Panc1 (cell line): ENCODE measurements around the gene PPM1K. TPM values are rescaled to one million over a fixed set of nuclear protein-coding genes. Genes with fewer than 3 reads are reported as not detected.

Experiments
- ATAC-seq: fragments of 200-7000 bp; cut with Tn5 transposase; 2 replicates; pipeline ENCODE4 v1.9.1; 2020; ENCODE audit warnings: mild to moderate bottlenecking, moderate library complexity
- BruUV-seq: library from RNA; stranded (reverse); fragments of 400-500 nt; replicated peaks from 2 replicates; lab custom pipeline; 2021; lab: Mats Ljungman, UMichigan
- CTCF ChIA-PET: fragments of 300-600 bp; sonication (Branson Sonifier 250); formaldehyde crosslinking; loops from one replicate; lab custom pipeline; 2022; ENCODE audit warnings: antibody characterized with exemption; lab: Charles Lee
- POLR2A ChIA-PET: fragments of 300-600 bp; sonication (Branson Sonifier 250); formaldehyde crosslinking; loops from one replicate; lab custom pipeline; 2022; ENCODE audit warnings: antibody characterized with exemption; lab: Charles Lee
- DNase-seq: peaks from one replicate; pipeline ENCODE4 v3.0.0-alpha.2; 2010; ENCODE audit warnings: low read depth, low spot score
- H3K27ac ChIP-seq: 2 replicates; pipeline ENCODE4 v1.5.1; 2011; ENCODE audit warnings: mild to moderate bottlenecking, low read length, inconsistent platforms
- H3K27me3 ChIP-seq: fragments of 200-500 bp; sonication (Bioruptor generic); 2 replicates; pipeline ENCODE4 v1.6.0; 2014; ENCODE audit warnings: low read length, inconsistent platforms; ENCODE audit not compliant: control insufficient read depth, insufficient read depth
- H3K36me3 ChIP-seq: fragments of 200-500 bp; sonication (Bioruptor generic); 2 replicates; pipeline ENCODE4 v1.5.1; 2014; ENCODE audit warnings: inconsistent platforms, mild to moderate bottlenecking, low read length, moderate library complexity; ENCODE audit not compliant: control insufficient read depth, insufficient read depth
- H3K4me1 ChIP-seq: 2 replicates; pipeline ENCODE4 v1.5.1; 2011; ENCODE audit warnings: inconsistent platforms, mild to moderate bottlenecking, low read length, moderate library complexity; ENCODE audit not compliant: control insufficient read depth, insufficient read depth
- H3K4me3 ChIP-seq, 2 experiments: 2 replicates each; pipeline ENCODE4 v1.5.1; 2011 to 2012; ENCODE audit warnings: low read depth in 2 of 2, low read length in 2 of 2, mild to moderate bottlenecking in 2 of 2, inconsistent platforms in 1 of 2, moderate library complexity in 1 of 2
- H3K9me3 ChIP-seq: fragments of 200-500 bp; sonication (Bioruptor generic); 2 replicates; pipeline ENCODE4 v1.5.1; 2014; ENCODE audit warnings: low read depth, mild to moderate bottlenecking, inconsistent platforms, low read length, moderate library complexity; ENCODE audit not compliant: control insufficient read depth, insufficient read depth
- CTCF ChIP-seq: fragments of 450-650 bp; IDR thresholded peaks from 2 replicates; pipeline ENCODE4 v1.5.1; 2017; ENCODE audit warnings: mild to moderate bottlenecking
- POLR2AphosphoS5 ChIP-seq: IDR thresholded peaks from 2 replicates; pipeline ENCODE4 v1.6.1; 2012; ENCODE audit warnings: mild to moderate bottlenecking, low read depth, low read length, moderate library complexity
- SIN3A ChIP-seq: IDR thresholded peaks from 2 replicates; pipeline ENCODE4 v1.6.1; 2012; ENCODE audit warnings: low read depth, mild to moderate bottlenecking, low read length, moderate library complexity, borderline replicate concordance; ENCODE audit not compliant: insufficient read depth
- TCF7L2 ChIP-seq: IDR thresholded peaks from 2 replicates; pipeline ENCODE4 v1.6.1; 2011; ENCODE audit warnings: mild to moderate bottlenecking, low read depth, low read length, inconsistent platforms
- in situ Hi-C: cut with HindIII; loops from 2 replicates; pipeline ENCODE4 v1.10.0; 2016; ENCODE audit warnings: low sequenced_read_pairs, low pct_unique_long_range_greater_than_20kb
- intact Hi-C: fragments of 100-400 bp; cut with micrococcal nuclease; formaldehyde crosslinking; loops from one replicate; pipeline ENCODE4 v1.10.0; 2022; ENCODE audit not compliant: unreplicated experiment
- total RNA-seq: library from RNA; stranded (reverse); gene quantifications from one replicate; pipeline ENCODE4 v1.2.1, GENCODE V29; 2021; ENCODE audit not compliant: unreplicated experiment
- TF ChIP-seq, protein P1 (sequence below), 2 experiments: IDR thresholded peaks; 2 replicates each; pipeline ENCODE4 v1.6.1; 2011 to 2012; ENCODE audit warnings: low read depth in 2 of 2, control low read depth in 1 of 2, low read length in 1 of 2, mild to moderate bottlenecking in 1 of 2, moderate library complexity in 1 of 2; ENCODE audit not compliant: insufficient read depth in 1 of 2

PPM1K gene
- total RNA-seq, 1 experiment from 2014 or later = 2.1 TPM

DNA sequence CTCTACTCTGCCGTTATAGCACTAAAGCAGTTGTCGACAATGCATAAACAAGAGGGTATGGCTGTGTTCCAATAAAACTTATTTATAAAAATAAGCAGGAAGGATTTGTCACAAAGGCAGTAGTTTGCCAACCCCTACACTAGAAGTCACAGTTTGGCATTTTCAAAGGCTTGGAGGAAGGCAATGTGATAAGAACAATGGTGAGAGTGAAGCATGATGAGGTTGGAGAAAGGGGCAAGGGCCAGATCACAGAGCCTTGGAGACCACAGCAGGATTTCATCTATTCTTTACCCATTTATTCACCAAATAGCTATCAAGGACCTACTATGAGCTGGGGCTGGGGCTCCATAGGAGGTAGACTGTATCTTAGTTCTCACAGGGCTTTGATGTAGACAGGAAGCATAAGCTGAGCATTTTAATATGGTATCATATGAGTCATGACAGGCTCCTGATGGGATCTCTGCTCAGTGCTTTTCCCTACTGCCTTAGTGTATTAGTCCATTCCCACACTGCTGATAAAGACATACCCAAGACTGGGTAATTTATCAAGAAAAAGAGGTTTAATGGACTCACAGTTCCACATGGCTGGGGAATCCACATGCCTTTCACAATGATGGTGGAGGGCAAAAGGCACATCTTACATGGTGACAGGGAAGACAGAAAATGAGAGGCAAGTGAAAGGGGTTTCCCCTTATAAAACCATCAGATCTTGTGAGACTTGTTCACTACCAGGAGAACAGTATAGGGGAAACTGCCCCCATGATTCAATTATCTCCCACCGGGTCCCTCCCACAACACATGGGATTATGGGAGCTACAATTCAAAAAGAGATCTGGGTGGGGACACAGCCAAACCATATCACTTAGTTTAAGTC is 58.9 kb downstream of the PPM1K start:
- intact Hi-C loops (no loop called here), in situ Hi-C loops (no loop called here)
- no peak for ATAC-seq
- no peaks in the 10 kb centered on the region for H3K27me3 ChIP-seq
- no peaks in the 10 kb centered on the region for H3K4me1 ChIP-seq
- H3K27ac ChIP-seq = no peak overlapping the region
- no TSS peak for BruUV-seq
- H3K36me3 ChIP-seq = no peaks in the 10 kb centered on the region
- TF ChIP-seq TCF7L2 = no peak
- no peak for TF ChIP-seq POLR2AphosphoS5
- TF ChIP-seq SIN3A = no peak
- TF ChIP-seq, protein P1, sequence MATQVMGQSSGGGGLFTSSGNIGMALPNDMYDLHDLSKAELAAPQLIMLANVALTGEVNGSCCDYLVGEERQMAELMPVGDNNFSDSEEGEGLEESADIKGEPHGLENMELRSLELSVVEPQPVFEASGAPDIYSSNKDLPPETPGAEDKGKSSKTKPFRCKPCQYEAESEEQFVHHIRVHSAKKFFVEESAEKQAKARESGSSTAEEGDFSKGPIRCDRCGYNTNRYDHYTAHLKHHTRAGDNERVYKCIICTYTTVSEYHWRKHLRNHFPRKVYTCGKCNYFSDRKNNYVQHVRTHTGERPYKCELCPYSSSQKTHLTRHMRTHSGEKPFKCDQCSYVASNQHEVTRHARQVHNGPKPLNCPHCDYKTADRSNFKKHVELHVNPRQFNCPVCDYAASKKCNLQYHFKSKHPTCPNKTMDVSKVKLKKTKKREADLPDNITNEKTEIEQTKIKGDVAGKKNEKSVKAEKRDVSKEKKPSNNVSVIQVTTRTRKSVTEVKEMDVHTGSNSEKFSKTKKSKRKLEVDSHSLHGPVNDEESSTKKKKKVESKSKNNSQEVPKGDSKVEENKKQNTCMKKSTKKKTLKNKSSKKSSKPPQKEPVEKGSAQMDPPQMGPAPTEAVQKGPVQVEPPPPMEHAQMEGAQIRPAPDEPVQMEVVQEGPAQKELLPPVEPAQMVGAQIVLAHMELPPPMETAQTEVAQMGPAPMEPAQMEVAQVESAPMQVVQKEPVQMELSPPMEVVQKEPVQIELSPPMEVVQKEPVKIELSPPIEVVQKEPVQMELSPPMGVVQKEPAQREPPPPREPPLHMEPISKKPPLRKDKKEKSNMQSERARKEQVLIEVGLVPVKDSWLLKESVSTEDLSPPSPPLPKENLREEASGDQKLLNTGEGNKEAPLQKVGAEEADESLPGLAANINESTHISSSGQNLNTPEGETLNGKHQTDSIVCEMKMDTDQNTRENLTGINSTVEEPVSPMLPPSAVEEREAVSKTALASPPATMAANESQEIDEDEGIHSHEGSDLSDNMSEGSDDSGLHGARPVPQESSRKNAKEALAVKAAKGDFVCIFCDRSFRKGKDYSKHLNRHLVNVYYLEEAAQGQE (IDR thresholded peaks at IDR 0.05; ENCODE audit: insufficient read depth in 1 of 2, low read depth in 2 of 2, low read length in 1 of 2) = no peak
- no peak for TF ChIP-seq CTCF
- ChIA-PET POLR2A (no interaction called here), CTCF (no interaction called here)
- no peaks in the 10 kb centered on the region for H3K9me3 ChIP-seq
- DNase-seq = no peak
- no peak overlapping the region for H3K4me3 ChIP-seq

DNA sequence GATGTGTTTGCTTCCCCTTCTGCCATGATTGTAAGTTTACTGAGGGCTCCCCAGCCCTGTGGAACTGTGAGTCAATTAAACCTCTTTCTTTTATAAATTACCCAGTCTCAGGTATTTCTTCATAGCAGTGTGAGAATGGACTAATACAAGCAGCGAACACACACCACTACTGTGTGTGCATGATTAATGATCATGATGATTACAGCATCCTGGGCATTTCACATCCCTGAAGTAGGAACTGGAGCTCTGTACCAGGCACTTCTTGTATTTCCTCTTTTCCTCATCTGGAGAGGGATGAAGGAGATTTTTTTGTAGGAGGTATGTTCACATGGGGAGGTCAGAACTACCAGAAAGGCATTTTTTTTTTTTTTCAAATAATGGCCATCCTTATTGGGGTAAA is 60.8 kb downstream of the PPM1K start:
- in situ Hi-C loops = no loop called here
- Histone ChIP-seq H3K9me3 (no peaks in the 10 kb centered on the region), H3K4me3 (no peak overlapping the region), H3K4me1 (no peaks in the 10 kb centered on the region), H3K27ac (no peak overlapping the region), H3K27me3 (no peaks in the 10 kb centered on the region), H3K36me3 (no peaks in the 10 kb centered on the region)
- no peak for ATAC-seq
- intact Hi-C loops = no loop called here
- TF ChIP-seq CTCF (no peak), POLR2AphosphoS5 (no peak), TCF7L2 (no peak), SIN3A (no peak)
- TF ChIP-seq, protein P1 (IDR thresholded peaks at IDR 0.05; ENCODE audit: insufficient read depth in 1 of 2, low read depth in 2 of 2, low read length in 1 of 2) = no peak
- ChIA-PET CTCF (no interaction called here), POLR2A (no interaction called here)
- no peak for DNase-seq
- BruUV-seq = no TSS peak
